Mesenchymal stem cell (in vitro differentiated cells and primary cell): ENCODE results near the gene WDR62.

ENCODE experiments used
- DNase-seq: peaks from one replicate; pipeline ENCODE4 v3.0.0-alpha.2; 2013
- H2AFZ ChIP-seq: one replicate; pipeline ENCODE4 v1.6.1; 2013; ENCODE audit warnings: low read depth, mild to moderate bottlenecking, control low read depth, inconsistent platforms, low read length, moderate library complexity
- H2AK5ac ChIP-seq: 2 replicates; pipeline ENCODE4 v1.6.1; 2013; ENCODE audit warnings: low read length, moderate library complexity, mild to moderate bottlenecking, inconsistent platforms; ENCODE audit not compliant: severe bottlenecking
- H2BK120ac ChIP-seq: one replicate; pipeline ENCODE4 v1.6.1; 2013; ENCODE audit warnings: low read depth, mild to moderate bottlenecking, inconsistent platforms, low read length, moderate library complexity
- H2BK12ac ChIP-seq, 2 experiments: one replicate each; pipeline ENCODE4 v1.6.1; 2013; ENCODE audit warnings: inconsistent platforms in 2 of 2, low read length in 2 of 2, mild to moderate bottlenecking in 2 of 2, moderate library complexity in 2 of 2, control low read depth in 1 of 2
- H2BK15ac ChIP-seq: one replicate; pipeline ENCODE4 v1.6.1; 2013; ENCODE audit warnings: mild to moderate bottlenecking, low read depth, inconsistent platforms; ENCODE audit not compliant: poor library complexity, severe bottlenecking
- H2BK5ac ChIP-seq: 2 replicates; pipeline ENCODE4 v1.6.1; 2013; ENCODE audit warnings: low read depth, mild to moderate bottlenecking, low read length, control low read depth, inconsistent platforms; ENCODE audit not compliant: poor library complexity, severe bottlenecking
- H3K14ac ChIP-seq, 2 experiments: one replicate each; pipeline ENCODE4 v1.6.1; 2013; ENCODE audit warnings: inconsistent platforms in 2 of 2, low read length in 2 of 2, control low read depth in 1 of 2, mild to moderate bottlenecking in 1 of 2, moderate library complexity in 1 of 2
- H3K18ac ChIP-seq, 2 experiments: one replicate each; pipeline ENCODE4 v1.6.1; 2013; ENCODE audit warnings: inconsistent platforms in 2 of 2, low read length in 2 of 2, control low read depth in 1 of 2, low read depth in 1 of 2, mild to moderate bottlenecking in 1 of 2
- H3K23ac ChIP-seq, 2 experiments: one replicate each; pipeline ENCODE4 v1.6.1; 2013; ENCODE audit warnings: inconsistent platforms in 2 of 2, low read length in 2 of 2, mild to moderate bottlenecking in 2 of 2, moderate library complexity in 2 of 2, control low read depth in 1 of 2
- H3K27ac ChIP-seq: 2 replicates; pipeline ENCODE4 v1.5.1; 2013; ENCODE audit warnings: mild to moderate bottlenecking, moderate library complexity, low read length, control low read depth, inconsistent platforms; ENCODE audit not compliant: poor library complexity, severe bottlenecking
- H3K27me3 ChIP-seq, 2 experiments: 2 replicates each; pipeline versions ENCODE4 v1.6.1 to v1.7.0; 2013; ENCODE audit warnings: low read length in 2 of 2, mild to moderate bottlenecking in 2 of 2, moderate library complexity in 2 of 2, control low read depth in 1 of 2, inconsistent platforms in 1 of 2; ENCODE audit not compliant: control insufficient read depth in 1 of 2, insufficient read depth in 1 of 2
- H3K36me3 ChIP-seq, 2 experiments: 2 replicates each; pipeline versions ENCODE4 v1.6.1 to v1.7.0; 2013; ENCODE audit warnings: low read length in 2 of 2, control low read depth in 1 of 2, inconsistent platforms in 1 of 2, low read depth in 1 of 2, mild to moderate bottlenecking in 1 of 2; ENCODE audit not compliant: insufficient read depth in 2 of 2, control insufficient read depth in 1 of 2
- H3K4ac ChIP-seq, 2 experiments: one replicate each; pipeline ENCODE4 v1.6.1; 2013; ENCODE audit warnings: inconsistent platforms in 2 of 2, low read length in 2 of 2, mild to moderate bottlenecking in 2 of 2, moderate library complexity in 2 of 2, control low read depth in 1 of 2, low read depth in 1 of 2
- H3K4me1 ChIP-seq: 2 replicates; pipeline ENCODE4 v1.6.1; 2013; ENCODE audit warnings: low read depth, low read length, control low read depth; ENCODE audit not compliant: control insufficient read depth, insufficient read depth
- H3K4me2 ChIP-seq: 2 replicates; pipeline ENCODE4 v1.6.1; 2013; ENCODE audit warnings: low read length, mild to moderate bottlenecking, inconsistent platforms; ENCODE audit not compliant: poor library complexity, severe bottlenecking
- H3K4me3 ChIP-seq, 2 experiments: 2 replicates each; pipeline versions ENCODE4 v1.5.1 to v1.7.0; 2013; ENCODE audit warnings: low read length in 2 of 2, mild to moderate bottlenecking in 2 of 2, control low read depth in 1 of 2, low read depth in 1 of 2; ENCODE audit not compliant: insufficient read depth in 1 of 2
- H3K79me1 ChIP-seq: replicated peaks from 2 replicates; pipeline ENCODE4 v1.6.1; 2013; ENCODE audit warnings: mild to moderate bottlenecking, control low read depth, low read length, inconsistent platforms; ENCODE audit not compliant: poor library complexity, severe bottlenecking
- H3K9ac ChIP-seq: 2 replicates; pipeline ENCODE4 v1.7.0; 2013; ENCODE audit warnings: mild to moderate bottlenecking, low read length, moderate library complexity
- H3K9me3 ChIP-seq: 2 replicates; pipeline ENCODE4 v1.7.0; 2013; ENCODE audit warnings: mild to moderate bottlenecking, low read length; ENCODE audit not compliant: control insufficient read depth
- H4K8ac ChIP-seq: one replicate; pipeline ENCODE4 v1.6.1; 2013; ENCODE audit warnings: inconsistent platforms, mild to moderate bottlenecking, low read length, moderate library complexity
- H4K91ac ChIP-seq: one replicate; pipeline ENCODE4 v1.6.1; 2013; ENCODE audit warnings: mild to moderate bottlenecking, low read length, inconsistent platforms
- WGBS: methylation state at CpG from one replicate; pipeline ENCODE4 v1.1.7; 2013; ENCODE audit warnings: mixed read lengths; 5-methylcytosine and 5-hydroxymethylcytosine counted together

WDR62 gene

DNA sequence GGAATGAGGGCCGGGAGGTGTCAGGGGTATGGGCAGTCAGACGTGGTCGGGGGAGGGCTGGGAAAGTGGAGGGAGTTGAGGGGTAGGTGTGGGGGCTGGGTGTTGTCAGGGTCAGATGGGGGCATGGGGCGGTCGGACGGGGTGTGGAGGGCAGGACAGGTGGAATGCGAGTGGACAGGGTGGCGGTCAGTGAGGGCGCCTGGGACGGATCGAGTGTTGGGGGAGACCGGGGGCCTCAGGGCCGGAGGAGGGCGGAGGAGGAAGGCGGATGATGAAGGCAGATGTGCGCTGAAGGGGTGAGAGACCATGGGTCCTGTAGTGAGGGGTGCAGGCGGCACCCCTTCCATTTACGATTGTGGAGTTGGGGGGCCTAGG lies 66.3 kb downstream of the WDR62 start:
- Histone ChIP-seq H3K23ac (no peak overlapping the region), H2AK5ac (no peak overlapping the region), H3K4ac (no peak overlapping the region), H3K79me1 (peaks cover 43% of the 10 kb centered on the region), H3K9ac (no peak overlapping the region), H3K9me3 (no peaks in the 10 kb centered on the region), H2BK15ac (peak overlapping the region; percentile 30), H4K91ac (no peak overlapping the region), H2AFZ (no peak overlapping the region), H3K18ac (no peak overlapping the region), H3K27me3 (no peaks in the 10 kb centered on the region), H2BK12ac (no peak overlapping the region), H3K27ac (no peak overlapping the region), H3K4me2 (no peak overlapping the region), H3K14ac (no peak overlapping the region), H3K4me3 (no peak overlapping the region), H2BK5ac (no peak overlapping the region), H3K36me3 (peaks cover 77 to 81% of the 10 kb centered on the region in 2 experiments), H3K4me1 (peaks cover 14% of the 10 kb centered on the region), H4K8ac (no peak overlapping the region), H2BK120ac (no peak overlapping the region)
- 97% methylated on average over 18 of the region's 18 CpGs for WGBS
- no peak for DNase-seq

DNA sequence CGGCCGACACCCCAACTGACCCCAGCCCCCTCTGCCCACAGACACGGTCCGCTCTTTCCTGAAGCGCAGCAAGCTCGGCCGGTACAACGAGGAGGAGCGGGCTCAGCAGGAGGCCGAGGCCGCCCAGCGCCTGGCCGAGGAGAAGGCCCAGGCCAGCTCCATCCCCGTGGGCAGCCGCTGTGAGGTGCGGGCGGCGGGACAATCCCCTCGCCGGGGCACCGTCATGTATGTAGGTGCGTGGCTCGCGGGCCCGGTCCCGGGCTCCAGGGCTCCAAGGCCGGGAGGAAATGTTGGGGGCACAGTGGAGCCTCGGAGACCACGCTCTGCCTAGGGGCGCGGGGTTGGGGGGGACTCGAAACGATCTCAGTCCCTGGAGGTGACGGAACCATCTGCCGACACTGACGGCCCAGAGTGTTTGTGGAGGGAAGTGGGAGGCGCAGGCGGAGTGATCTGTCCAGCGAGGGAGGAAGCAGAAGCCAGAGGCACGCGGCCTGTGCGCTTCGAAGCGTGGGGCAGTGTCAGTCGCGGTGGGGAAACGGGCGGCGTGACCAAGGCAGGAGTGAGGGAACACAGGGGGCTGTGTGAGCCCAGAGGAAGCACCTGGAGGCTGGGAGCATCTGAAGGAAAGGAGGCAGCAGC lies 66.9 kb downstream of the WDR62 start:
- Histone ChIP-seq H3K4me2 (no peak overlapping the region), H3K23ac (no peak overlapping the region), H4K8ac (peak overlapping the region; percentile 31), H3K18ac (no peak overlapping the region), H2BK15ac (peak overlapping the region; percentile 30), H2AFZ (no peak overlapping the region), H4K91ac (no peak overlapping the region), H3K27me3 (no peaks in the 10 kb centered on the region), H2BK12ac (no peak overlapping the region), H3K4me3 (no peak overlapping the region), H3K36me3 (peaks cover 78 to 85% of the 10 kb centered on the region in 2 experiments), H3K9ac (no peak overlapping the region), H3K14ac (no peak overlapping the region), H3K79me1 (peaks cover 40% of the 10 kb centered on the region), H2AK5ac (no peak overlapping the region), H2BK120ac (no peak overlapping the region), H3K9me3 (no peaks in the 10 kb centered on the region), H3K27ac (no peak overlapping the region), H2BK5ac (no peak overlapping the region), H3K4ac (no peak overlapping the region), H3K4me1 (peaks cover 9% of the 10 kb centered on the region)
- WGBS = 93% methylated on average over 49 of the region's 49 CpGs
- DNase-seq = no peak

DNA sequence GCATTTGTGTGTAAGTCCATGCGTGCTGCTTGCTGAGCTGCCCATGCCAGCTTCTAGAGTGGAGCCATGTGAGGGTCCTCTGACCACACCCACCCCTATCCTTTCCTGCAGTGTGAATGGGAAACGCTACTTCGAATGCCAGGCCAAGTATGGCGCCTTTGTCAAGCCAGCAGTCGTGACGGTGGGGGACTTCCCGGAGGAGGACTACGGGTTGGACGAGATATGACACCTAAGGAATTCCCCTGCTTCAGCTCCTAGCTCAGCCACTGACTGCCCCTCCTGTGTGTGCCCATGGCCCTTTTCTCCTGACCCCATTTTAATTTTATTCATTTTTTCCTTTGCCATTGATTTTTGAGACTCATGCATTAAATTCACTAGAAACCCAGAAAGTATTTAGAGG lies 70.9 kb downstream of the WDR62 start:
- H3K4me1 ChIP-seq = peaks cover 8% of the 10 kb centered on the region
- no peak overlapping the region for H2BK15ac ChIP-seq
- H3K4me2 ChIP-seq = no peak overlapping the region
- peak overlapping the region; percentile 30 for H2AFZ ChIP-seq
- H3K4me3 ChIP-seq = no peak overlapping the region
- H4K8ac ChIP-seq = no peak overlapping the region
- H2BK120ac ChIP-seq = no peak overlapping the region
- H3K4ac ChIP-seq = no peak overlapping the region
- no peak overlapping the region for H3K14ac ChIP-seq
- H3K27ac ChIP-seq = no peak overlapping the region
- H3K9me3 ChIP-seq = no peaks in the 10 kb centered on the region
- H3K36me3 ChIP-seq = peaks cover 45 to 59% of the 10 kb centered on the region in 2 experiments
- H2BK12ac ChIP-seq = peak overlapping the region in 1 of 2 experiments; percentile 10
- no peak overlapping the region for H2BK5ac ChIP-seq
- 96% methylated on average over 9 of the region's 9 CpGs for WGBS
- peaks cover 18% of the 10 kb centered on the region for H3K79me1 ChIP-seq
- no peaks in the 10 kb centered on the region for H3K27me3 ChIP-seq
- H3K23ac ChIP-seq = no peak overlapping the region
- no peak for DNase-seq
- H4K91ac ChIP-seq = no peak overlapping the region
- no peak overlapping the region for H3K18ac ChIP-seq
- no peak overlapping the region for H2AK5ac ChIP-seq
- no peak overlapping the region for H3K9ac ChIP-seq

DNA sequence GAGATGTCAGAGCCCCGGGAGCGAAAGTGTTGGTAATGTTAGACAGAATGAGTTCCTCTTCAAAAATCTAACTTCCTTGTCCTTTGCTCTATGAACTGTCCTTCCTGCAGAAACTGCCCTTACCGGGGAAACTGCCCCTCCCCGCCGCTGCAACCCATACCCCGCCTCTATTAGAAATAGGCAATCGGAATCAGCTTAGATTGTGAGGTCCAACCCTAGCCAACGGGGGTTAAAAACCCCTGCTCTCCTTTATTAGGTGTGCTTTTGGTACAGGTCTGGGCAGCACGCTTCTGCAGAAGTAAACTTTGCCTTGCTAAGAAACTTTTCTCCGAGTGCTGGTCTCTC lies 73.7 kb downstream of the WDR62 start:
- H3K4me3 ChIP-seq = peak overlapping the region in 1 of 2 experiments; percentile 75
- peak overlapping the region; percentile 31 for H2AFZ ChIP-seq
- no peak overlapping the region for H2BK12ac ChIP-seq
- peaks cover 26 to 31% of the 10 kb centered on the region in 2 experiments for H3K36me3 ChIP-seq
- no peaks in the 10 kb centered on the region for H3K79me1 ChIP-seq
- H2BK5ac ChIP-seq = peak overlapping the region; percentile 59
- no peak overlapping the region for H3K23ac ChIP-seq
- 23% methylated on average over 10 of the region's 10 CpGs for WGBS
- H3K9me3 ChIP-seq = no peaks in the 10 kb centered on the region
- H4K8ac ChIP-seq = peak overlapping the region; percentile 79
- peak overlapping the region in 1 of 2 experiments; percentile 90 for H3K4ac ChIP-seq
- H3K4me2 ChIP-seq = peak overlapping the region; percentile 77
- H3K18ac ChIP-seq = peak overlapping the region; percentile 23 to 35
- H2BK15ac ChIP-seq = no peak overlapping the region
- H3K27me3 ChIP-seq = no peaks in the 10 kb centered on the region
- no peak for DNase-seq
- peak overlapping the region; percentile 56 for H2BK120ac ChIP-seq
- H4K91ac ChIP-seq = no peak overlapping the region
- peak overlapping the region; percentile 87 for H3K9ac ChIP-seq
- H2AK5ac ChIP-seq = no peak overlapping the region
- peak overlapping the region; percentile 94 for H3K27ac ChIP-seq
- H3K14ac ChIP-seq = no peak overlapping the region
- H3K4me1 ChIP-seq = peaks cover 8% of the 10 kb centered on the region
